Hypothalamus (tissue), 51 donors: ENCODE data around the gene FBXL22.
A peak's percentile ranks its signal among the peaks of the same experiment; 100 is the strongest.
"Not testable (repeated sequence)": the region's sequence is repeated elsewhere in the genome, so short reads cannot be mapped to it uniquely, and the experiment has no call there.

Experiments used
- DNase-seq, 51 donors: peaks; one replicate each; lab custom pipeline; 2025; lab: John Stamatoyannopoulos, UW

The FBXL22 gene

DNA sequence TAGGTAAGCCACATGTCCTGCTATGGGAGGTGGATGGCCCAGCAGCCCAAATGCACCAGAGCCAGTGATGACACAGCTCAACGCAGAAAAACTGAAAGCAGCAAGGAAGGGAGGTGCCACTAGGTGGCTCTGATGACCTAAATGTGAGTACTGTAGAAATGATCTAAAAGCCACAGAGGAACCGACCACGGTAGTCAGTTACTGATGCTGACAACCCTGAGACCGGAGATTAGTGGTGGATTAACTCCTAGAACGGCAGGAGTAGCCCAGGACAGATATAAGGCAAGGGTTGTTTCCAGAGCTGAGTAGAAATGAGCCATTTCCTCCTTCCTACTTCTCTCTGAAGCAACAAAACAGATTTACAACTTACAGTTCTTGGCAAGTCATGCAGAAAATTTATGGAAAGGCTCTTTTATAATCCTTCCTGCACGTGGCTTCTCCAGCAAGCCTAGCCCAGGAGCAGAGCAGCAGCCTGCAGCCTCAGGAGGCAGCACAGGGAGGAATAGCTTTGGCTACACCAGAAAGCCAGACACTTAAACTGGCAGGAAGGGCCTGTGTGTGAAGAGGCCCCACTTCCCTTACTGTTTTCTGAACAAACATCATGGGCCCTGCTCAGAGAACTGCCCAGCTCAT, 13.1 kb downstream of the FBXL22 start:
- peak in 35 of 51 donors; percentile 24 to 86 (median 57) for DNase-seq

DNA sequence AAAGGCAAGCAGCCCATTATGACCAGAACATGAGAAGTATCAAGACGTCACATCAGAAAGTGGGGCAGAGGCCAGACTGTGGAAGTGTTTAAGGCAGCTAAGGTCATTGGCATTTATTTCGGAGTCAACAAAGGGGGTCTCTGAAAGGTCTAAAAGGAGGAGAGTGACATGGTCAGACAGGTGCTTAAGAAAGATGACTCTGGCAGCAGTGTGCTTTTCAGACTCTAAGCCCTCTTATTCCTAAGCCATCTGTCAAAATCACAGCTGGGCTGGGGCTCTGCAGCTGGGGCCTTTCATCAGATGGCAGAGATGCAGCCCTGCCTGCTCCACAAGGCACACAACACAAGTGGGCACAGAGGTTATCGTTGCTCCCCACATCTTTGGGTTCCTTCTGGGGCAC, 14.0 kb downstream of the FBXL22 start:
- DNase-seq = peak in 17 of 51 donors; percentile 13 to 59 (median 40)

DNA sequence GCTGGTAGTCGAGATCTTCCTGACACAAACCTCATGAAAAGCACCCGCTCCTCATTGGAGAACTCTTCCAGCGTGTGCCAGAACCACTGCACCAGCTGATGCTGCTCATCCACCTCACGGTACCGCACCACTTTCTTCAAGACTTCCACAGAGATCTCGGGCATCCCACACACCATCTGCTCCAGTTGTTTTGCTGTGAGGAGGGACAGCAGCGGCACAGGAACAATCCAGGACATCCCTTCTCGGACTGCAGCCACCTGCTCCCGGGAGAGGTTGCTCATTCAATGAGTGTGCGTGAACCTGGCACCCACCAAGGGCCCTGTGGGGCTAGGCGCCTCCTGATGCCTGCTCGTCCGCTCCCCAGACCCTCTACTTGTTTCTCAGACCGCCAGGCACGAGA, 15.1 kb downstream of the FBXL22 start:
- DNase-seq = peak in 1 of 51 donors; percentile 36

- DNase-seq = no peak
These were observed 18.7 kb downstream of the FBXL22 start for GRCh38 chr15:63615935-63616334.

- DNase-seq = not testable (repeated sequence)
These were observed 20.0 kb downstream of the FBXL22 start for GRCh38 chr15:63617147-63617546.

GRCh38 chr15:63617627-63618026, 20.4 kb downstream of the FBXL22 start:
- not testable (repeated sequence) for DNase-seq

GRCh38 chr15:63620760-63621159, 23.6 kb downstream of the FBXL22 start:
- not testable (repeated sequence) for DNase-seq

GRCh38 chr15:63623232-63623969, 26.2 kb downstream of the FBXL22 start:
- no peak for DNase-seq

GRCh38 chr15:63626955-63627354, 29.8 kb downstream of the FBXL22 start:
- no peak for DNase-seq

GRCh38 chr15:63628123-63628822, 31.1 kb downstream of the FBXL22 start:
- peak in 15 of 51 donors; percentile 13 to 75 (median 41) for DNase-seq

DNA sequence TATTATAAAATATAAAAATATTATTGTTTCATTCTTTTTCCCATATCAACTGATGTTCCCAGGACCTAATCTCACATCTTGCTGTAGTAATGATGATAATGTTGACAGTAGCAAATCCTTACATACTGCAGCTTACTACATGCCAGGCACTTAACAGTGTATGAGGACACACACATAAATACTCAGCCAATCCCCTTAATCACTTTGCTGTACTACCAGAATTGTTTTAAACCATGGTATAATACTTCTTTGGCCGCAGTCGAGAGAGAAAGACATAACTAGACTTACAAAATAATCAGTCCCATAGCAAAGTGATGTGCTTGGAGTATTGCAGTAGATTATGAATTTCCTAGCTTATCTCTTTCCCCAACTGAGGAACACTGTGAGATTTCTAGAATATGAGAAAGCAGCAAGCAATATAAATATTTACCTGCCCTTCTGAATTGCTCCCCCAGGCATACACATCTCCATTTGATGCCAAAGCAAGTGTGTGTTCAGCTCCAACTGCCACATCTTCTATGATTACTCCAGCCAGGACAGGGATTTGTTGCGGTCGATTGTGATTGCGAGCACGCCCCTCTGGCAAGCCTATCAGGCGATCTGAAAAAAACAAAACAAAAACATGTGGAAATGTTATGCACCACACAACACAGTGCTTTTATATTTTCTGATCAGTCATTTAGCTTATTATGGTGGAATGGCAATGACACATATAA, 33.0 kb downstream of the FBXL22 start:
- DNase-seq = peak in 1 of 51 donors; percentile 17

- no peak for DNase-seq
These were observed 36.1 kb downstream of the FBXL22 start for GRCh38 chr15:63633312-63633711.

DNA sequence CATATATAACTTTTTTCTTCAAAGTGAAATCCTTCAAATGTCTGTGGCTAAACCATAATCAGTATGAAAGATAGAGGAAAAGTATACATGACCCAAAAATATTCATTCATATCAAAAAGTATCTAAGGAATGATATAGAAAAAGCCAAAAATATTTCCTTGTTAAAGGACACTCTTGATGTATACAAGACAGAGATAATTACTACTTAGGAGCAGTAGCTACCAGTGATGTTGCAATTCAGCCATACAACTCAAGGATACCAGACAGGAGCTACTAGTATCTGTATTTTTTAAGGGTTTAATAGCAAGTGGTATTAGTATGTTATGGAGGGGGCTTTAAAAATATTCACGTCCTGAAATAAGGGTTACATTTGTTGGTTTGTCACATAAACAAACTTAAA, 37.0 kb downstream of the FBXL22 start:
- no peak for DNase-seq

DNA sequence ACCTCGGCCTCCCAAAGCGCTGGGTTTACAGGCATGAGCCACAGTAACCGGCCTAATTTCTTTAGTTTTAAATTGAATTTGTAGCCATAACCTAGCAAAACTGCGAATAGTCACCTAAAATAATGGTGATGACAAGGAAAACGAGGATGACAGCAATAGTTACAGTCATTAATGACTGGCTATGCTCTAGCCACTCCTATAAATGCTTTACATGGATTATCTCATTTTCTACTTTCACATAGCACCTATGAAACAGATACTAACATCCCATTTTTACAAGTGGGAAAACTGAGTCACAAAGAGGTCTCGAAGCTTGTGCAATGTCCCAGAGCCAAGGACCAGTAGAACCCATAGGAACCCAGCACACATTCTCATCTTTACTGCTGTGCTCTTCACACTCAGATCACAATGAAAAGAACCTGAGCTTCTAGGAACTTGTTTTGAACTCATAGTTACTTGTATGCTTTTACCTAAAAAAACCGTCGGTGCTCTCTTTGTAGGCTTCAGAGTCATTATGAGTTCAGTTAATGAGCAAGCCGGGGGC, 39.4 kb downstream of the FBXL22 start:
- no peak for DNase-seq

GRCh38 chr15:63638839-63639238, 41.7 kb downstream of the FBXL22 start:
- DNase-seq = no peak

DNA sequence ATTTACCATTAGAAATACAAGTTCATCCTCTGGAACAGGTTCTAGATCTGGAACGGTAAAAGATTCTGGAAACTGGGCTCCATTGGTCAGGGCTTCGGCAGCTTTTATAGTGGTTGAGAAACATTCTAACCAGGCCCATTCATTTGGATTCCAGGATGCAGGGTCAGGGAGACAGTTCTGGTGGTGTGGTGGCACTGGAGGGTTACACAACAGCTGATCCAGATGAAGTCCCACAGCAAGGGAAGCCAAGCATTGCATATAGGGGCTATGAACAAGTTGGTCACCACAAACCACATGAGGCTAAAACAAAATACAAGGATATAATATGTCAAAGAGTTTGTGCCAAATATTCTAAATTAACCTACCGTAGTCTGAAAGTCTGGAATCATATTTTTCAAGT, 43.0 kb downstream of the FBXL22 start:
- no peak for DNase-seq
